HT-29 (cell line): ENCODE measurements around the gene LGALS3. TPM values are rescaled to one million over a fixed set of nuclear protein-coding genes. Genes with fewer than 3 reads are reported as not detected.
"Not testable (repeated sequence)": the region's sequence is repeated elsewhere in the genome, so short reads cannot be mapped to it uniquely, and the experiment has no call there.

Source experiments
- DNase-seq: peaks from one replicate; pipeline ENCODE4 v3.0.0-alpha.2; 2015; ENCODE audit warnings: low spot score
- total RNA-seq: library from RNA; depleted of rRNA; stranded (reverse); fragments of >200 nt; shearing (Covaris generic); gene quantifications from 2 replicates; pipeline ENCODE4 v1.2.3, GENCODE V29; 2014; rRNA removed

Gene LGALS3
- 165 and 178 TPM in 2 replicates for total RNA-seq

- DNase-seq = peak; percentile 63
Measured at GRCh38 chr14:55129086-55129427, at the start of gene LGALS3. Gene LGALS3 (plus strand): TSS chr14:55129252. CDS start chr14:55137374, 8,122 bp downstream.

DNA sequence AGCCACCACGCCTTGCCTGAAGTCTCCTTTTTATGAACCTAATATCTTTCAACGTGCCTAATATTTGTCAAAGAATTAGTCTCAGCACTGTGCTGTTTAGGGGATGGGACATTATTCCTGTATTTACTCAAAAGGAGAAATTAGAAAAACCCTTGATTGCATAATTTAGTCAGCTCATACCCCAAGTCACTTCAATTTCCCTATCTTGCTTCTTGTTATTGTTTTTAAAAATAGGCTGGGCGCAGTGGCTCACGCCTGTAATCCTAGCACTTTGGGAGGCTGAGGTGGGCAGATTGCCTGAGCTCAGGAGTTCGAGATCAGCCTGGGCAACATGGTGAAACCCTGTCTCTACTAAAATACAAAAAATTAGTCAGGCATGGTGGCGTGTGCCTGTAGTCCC, 49.1 kb upstream of the LGALS3 start:
- DNase-seq = not testable (repeated sequence)

GRCh38 chr14:55084401-55085059, 44.5 kb upstream of the LGALS3 start:
- no peak for DNase-seq

- no peak for DNase-seq
Measured at GRCh38 chr14:55085060-55085660, 43.9 kb upstream of the LGALS3 start.

DNA sequence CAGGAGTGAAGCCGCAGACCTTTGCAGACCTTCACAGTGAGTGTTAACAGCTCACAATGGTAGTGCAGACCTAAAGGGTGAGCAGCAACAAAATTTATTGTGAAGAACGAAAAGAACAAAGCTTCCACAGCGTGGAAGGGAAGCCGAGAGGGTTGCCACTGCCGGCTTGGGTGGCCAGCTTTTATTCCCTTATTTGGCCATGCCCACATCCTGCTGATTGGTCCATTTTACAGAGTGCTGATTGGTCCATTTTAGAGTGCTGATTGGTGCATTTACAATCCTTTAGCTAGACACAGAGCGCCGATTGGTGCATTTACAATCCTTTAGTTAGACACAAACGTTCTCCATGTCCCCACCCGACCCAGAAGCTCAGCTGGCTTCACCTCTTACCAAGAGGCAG, 42.1 kb upstream of the LGALS3 start:
- DNase-seq = no peak

DNA sequence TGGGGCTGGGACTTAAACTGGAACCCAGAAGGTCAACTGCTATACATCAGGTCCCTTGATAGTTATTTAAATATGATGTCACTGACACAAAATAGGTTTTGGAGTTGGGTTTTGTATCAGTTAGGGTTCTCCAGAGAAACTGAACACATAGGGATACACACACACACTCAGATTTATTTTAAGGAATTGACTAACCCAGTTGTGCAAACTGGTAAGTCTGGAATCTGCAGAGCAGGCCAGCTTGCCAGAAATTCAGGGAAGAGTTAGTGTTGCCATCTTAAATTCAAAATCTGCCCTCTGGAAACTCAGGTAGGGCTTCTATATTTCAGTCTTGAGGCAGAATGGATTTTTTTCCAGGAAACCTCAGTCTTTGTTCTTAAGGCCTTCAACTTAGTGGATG, 40.7 kb upstream of the LGALS3 start:
- DNase-seq = no peak

DNA sequence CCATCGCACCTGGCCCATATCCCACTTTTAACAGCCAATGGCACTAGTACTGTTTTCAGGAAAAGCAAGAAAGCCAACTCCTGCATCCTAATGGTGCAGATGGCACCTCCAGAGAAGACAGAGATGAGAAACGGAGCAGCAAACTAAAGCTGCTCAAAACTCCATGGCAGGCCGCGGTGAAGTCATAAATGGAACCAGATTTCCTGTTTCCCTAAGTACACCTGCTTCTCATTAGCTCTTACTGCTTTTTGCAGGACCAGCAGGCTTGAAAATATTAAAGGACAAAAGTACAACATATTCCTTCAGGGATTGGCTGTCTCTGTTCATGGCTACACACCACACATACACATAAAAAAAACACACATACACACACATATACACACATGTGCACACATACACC, 36.7 kb upstream of the LGALS3 start:
- DNase-seq = no peak

DNA sequence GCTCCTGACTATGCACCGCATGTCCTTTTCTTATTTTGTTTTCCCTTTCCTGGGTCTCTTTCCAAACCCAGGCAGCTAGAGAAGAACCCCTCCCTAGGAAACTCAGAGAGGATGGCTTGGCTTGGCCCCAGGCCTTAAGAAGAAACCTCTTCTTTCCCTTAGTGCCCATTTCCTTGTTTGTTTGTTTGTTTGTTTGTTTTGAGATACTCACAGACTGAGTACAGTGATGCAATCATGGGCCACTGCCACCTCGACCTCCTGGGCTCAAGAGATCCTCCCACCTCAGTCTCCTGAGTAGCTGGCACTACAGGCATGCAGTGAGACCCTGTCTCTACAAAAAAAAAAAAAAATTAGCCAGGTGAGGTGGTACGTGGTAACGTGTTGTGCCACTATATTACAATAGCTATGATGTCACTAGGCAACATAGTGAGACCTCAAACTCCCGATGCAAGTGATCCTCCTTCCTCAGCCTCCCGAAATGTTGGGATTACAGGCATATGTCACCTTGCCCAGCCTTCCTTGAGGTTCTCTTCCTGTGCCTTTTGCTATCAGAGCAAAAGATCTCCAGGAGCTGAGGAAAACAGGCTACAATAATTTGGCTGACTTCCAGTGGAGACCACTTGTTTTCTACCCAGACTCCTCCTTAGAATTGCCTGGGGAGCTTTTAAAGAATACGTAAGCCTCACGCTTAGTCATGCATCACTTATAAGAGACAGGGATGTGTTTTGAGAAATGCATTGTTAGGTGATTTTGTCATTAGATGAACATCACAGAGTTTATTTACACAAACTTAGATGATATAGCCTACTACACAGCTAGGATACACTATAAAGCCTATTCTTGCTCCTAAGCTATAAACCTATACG, 34.5 kb upstream of the LGALS3 start:
- DNase-seq = no peak

DNA sequence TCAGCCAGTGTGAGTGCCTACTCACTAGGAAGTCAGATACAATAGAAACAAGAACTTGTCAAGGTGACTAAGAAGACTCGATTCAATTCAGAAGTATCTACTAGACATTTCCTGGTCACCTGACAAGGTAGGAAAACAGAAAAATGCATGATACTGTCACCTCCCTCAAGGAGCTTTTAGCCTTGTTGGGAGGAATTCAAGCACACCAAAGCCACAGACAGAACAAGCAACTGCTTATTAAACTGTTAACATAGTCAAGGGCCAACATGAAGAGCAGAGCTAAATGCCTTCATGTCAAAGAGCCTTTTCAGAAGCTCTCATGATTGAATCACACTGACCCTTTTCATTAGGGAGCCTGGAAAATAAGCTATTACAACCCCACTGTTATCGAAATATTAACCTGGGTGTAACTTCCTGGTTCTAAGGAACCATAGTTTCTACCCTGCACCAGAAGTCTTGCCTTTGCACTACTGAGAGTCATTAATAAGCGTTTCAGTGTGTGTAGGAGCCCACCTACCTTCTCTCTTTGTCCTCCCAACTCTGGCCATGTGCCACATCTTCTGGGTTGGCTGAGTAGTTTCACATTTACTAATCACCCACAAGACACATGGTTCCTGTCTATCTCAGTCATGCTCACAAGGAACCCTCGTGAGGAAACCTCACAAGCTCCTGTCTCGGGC, 31.0 kb upstream of the LGALS3 start:
- DNase-seq = peak; percentile 60

DNA sequence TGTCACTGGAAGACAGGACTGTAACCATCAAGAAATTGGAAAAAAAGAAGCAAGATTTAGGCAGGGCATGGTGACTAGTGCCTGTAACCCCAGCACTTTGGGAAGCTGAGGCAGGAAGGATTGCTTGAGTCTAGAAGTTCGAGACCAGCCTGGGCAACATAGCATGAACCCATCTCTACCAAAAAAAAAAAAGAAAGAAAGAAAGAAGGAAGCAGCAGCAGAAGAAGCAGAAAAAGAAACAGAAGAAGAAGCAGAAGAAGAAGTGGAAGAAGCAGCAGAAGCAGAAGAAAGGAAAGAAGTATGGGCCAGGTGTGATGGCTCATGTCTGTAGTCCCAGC, 30.5 kb upstream of the LGALS3 start:
- no peak for DNase-seq

- DNase-seq = no peak
Measured at GRCh38 chr14:55099756-55100155, 29.3 kb upstream of the LGALS3 start.

GRCh38 chr14:55101698-55102097, 27.4 kb upstream of the LGALS3 start:
- DNase-seq = no peak

GRCh38 chr14:55102141-55102621, 26.9 kb upstream of the LGALS3 start:
- DNase-seq = peak; percentile 62

- DNase-seq = peak; percentile 90
Measured at GRCh38 chr14:55103005-55103640, 25.9 kb upstream of the LGALS3 start.

DNA sequence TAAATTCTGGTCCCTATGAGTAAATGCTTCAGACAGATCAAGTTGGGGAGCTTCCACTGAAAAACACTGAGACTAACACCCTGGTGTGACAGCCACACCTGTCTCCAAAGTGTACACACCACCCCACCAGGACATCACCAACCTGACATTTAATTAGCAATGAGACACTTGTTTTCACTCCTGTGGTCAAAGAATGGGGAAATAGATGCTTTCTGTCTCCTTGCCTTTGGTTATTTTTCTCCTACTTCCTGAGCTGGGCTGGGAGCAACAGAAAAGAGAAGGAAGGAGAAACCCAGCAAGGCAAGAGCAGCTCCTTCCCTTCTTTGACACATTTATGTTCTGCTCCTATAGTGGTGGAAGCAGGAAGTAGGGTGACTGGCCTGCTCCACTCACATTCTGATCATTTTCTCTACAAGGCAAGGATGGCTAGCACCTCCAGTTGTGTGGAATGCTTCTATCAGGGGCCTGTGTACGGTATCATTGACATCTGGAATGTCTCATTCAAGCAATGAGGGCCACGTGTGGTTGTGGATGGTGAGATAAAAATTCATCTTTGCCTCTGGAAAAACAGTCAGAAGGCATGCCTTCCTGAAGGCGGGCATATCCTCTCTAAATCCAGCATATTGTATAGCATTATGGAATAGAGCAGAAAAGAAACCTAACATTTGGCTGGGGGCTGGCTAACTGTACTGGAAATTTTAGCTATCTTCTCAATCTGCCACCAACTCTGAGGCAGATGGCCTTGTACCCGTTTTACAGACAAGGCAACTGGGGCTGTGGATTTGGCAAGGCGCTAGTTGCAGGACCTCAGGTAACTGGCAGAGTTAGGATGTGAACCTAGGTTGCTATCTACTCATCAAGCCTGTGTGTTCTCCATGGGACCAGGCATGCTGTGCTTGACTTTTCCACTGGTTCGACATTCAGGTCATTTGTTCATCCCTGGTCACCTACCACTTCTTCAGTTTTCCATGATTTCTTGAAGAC, 24.8 kb upstream of the LGALS3 start:
- peak; percentile 18 for DNase-seq

- DNase-seq = no peak
Measured at GRCh38 chr14:55105991-55106390, 23.1 kb upstream of the LGALS3 start.

- DNase-seq = peak; percentile 84
Measured at GRCh38 chr14:55107766-55108554, 21.1 kb upstream of the LGALS3 start.

DNA sequence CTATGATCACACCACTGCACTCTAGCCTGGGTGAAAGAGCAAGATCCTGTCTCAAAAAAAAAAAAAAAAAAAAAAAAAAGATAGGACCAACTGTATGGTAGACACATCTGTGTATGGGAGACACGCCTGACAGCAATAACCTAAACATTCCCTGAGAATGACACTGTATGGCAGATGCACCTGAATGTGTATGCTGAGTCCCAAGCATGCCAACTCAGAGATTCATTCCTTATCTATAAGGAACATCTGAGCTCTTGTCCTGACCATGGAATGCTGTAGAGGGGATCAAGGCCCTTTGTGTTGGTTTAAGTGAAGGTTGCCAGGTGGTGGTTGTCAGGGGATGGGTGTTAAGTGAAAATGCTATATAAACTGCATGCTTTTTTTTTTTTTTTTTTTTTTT, 19.2 kb upstream of the LGALS3 start:
- DNase-seq = no peak

DNA sequence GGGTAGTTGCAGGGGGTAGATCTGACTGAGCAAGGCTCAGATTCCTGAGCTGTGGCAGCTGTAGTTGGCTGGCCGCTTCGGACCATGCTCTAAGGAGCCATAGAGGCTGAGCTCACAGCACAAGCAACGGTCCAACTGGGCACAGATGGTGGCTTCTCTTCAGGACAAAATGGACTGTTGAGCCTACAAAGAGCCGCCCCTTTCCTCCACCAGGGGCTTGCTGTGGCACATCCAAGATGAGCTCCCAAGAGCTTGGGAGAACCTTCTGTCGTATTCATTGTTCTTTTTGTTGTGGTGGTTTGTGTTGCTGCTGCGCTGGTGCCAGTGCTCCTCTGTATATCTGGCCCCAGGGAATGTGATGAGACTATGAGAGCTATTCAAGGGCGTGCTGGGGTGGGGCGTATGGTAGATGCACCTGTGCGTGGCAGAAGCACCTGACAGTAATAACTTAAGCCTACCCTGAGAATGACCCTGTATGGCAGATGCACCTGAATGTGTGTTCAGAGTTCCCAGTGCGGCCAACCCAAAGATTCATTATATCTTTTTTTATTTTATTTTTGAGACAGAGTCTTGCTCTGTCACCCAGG, 17.8 kb upstream of the LGALS3 start:
- no peak for DNase-seq
